Epithelial cell of proximal tubule (primary cell): ENCODE results near the gene DNASE1L2. TPM values are rescaled to one million over a fixed set of nuclear protein-coding genes. Genes with fewer than 3 reads are reported as not detected.

ENCODE experiments used
- DNase-seq: peaks from one replicate; pipeline ENCODE4 v3.0.0-alpha.2; 2011; ENCODE audit warnings: low read depth
- H3K4me3 ChIP-seq: 2 replicates; pipeline ENCODE4 v1.5.1; 2011; ENCODE audit warnings: low read depth, mild to moderate bottlenecking, low read length
- CTCF ChIP-seq: conservative IDR thresholded peaks from 2 replicates; pipeline ENCODE4 v1.5.1; 2012; ENCODE audit warnings: low read depth, mild to moderate bottlenecking, low read length
- total RNA-seq: library from RNA; depleted of rRNA; stranded (reverse); fragments of >200 nt; gene quantifications from 2 replicates; pipeline ENCODE4 v1.2.3, GENCODE V29; 2015

Gene DNASE1L2
- total RNA-seq, 1 donor from 2014 or later = 0.52 TPM

- TF ChIP-seq CTCF = no peak
- no peak overlapping the region for H3K4me3 ChIP-seq
- no peak for DNase-seq
Observed at GRCh38 chr16:2284001-2284770, 47.9 kb downstream of the DNASE1L2 start.

- no peak overlapping the region for H3K4me3 ChIP-seq
- TF ChIP-seq CTCF = no peak
- no peak for DNase-seq
Observed at GRCh38 chr16:2284797-2285576, 48.7 kb downstream of the DNASE1L2 start.

- no peak for DNase-seq
- no peak overlapping the region for H3K4me3 ChIP-seq
- no peak for TF ChIP-seq CTCF
Observed at GRCh38 chr16:2285731-2286191, 49.5 kb downstream of the DNASE1L2 start.

- no peak overlapping the region for H3K4me3 ChIP-seq
- no peak for DNase-seq
- TF ChIP-seq CTCF = no peak
Observed at GRCh38 chr16:2286550-2286949, 50.3 kb downstream of the DNASE1L2 start.

- H3K4me3 ChIP-seq = no peak overlapping the region
- TF ChIP-seq CTCF = no peak
- DNase-seq = no peak
Observed at GRCh38 chr16:2287916-2288547, 51.8 kb downstream of the DNASE1L2 start.

Other genes with a start within 250 kb of the DNASE1L2 start
- 8.5 and 22.0 TPM in 2 replicates for gene SYNGR3, start 246.5 kb upstream of the DNASE1L2 start, total RNA-seq
- 48.8 and 66.9 TPM in 2 replicates for gene ZNF598, start 226.6 kb upstream of the DNASE1L2 start, total RNA-seq
- gene NPW, start 216.7 kb upstream of the DNASE1L2 start, total RNA-seq = 0.46 and 2.4 TPM in 2 replicates
- gene NHERF2, start 209.5 kb upstream of the DNASE1L2 start, total RNA-seq = 29.9 and 42.2 TPM in 2 replicates
- gene NTHL1, start 188.6 kb upstream of the DNASE1L2 start, total RNA-seq = 61.2 and 62.8 TPM in 2 replicates
- 30.7 and 64.1 TPM in 2 replicates for gene TSC2, start 188.5 kb upstream of the DNASE1L2 start, total RNA-seq
- gene PKD1, start 100.5 kb upstream of the DNASE1L2 start, total RNA-seq = 50.6 and 80.2 TPM in 2 replicates
- gene RAB26, start 87.8 kb upstream of the DNASE1L2 start, total RNA-seq = 2.3 and 11.6 TPM in 2 replicates
- 48.6 and 63.9 TPM in 2 replicates for gene TRAF7, start 80.7 kb upstream of the DNASE1L2 start, total RNA-seq
- 0.07 and 0.12 TPM in 2 replicates for gene CASKIN1, start 39.8 kb upstream of the DNASE1L2 start, total RNA-seq
- 98.2 and 134 TPM in 2 replicates for gene MLST8, start 31.0 kb upstream of the DNASE1L2 start, total RNA-seq
- gene BRICD5, start 25.6 kb upstream of the DNASE1L2 start, total RNA-seq = 5.3 and 10.1 TPM in 2 replicates
- gene PGP, start 21.6 kb upstream of the DNASE1L2 start, total RNA-seq = 29.3 and 58.3 TPM in 2 replicates
- gene E4F1, start 12.9 kb upstream of the DNASE1L2 start, total RNA-seq = 33.7 and 36.4 TPM in 2 replicates
- 92.2 and 94.6 TPM in 2 replicates for gene ECI1, start 15.1 kb downstream of the DNASE1L2 start, total RNA-seq
- 231 and 305 TPM in 2 replicates for gene RNPS1, start 31.7 kb downstream of the DNASE1L2 start, total RNA-seq
- 8.4 and 17.1 TPM in 2 replicates for gene ABCA3, start 104.3 kb downstream of the DNASE1L2 start, total RNA-seq
- gene CCNF, start 193.0 kb downstream of the DNASE1L2 start, total RNA-seq = 47.5 and 53.4 TPM in 2 replicates
- gene TEDC2, start 223.7 kb downstream of the DNASE1L2 start, total RNA-seq = 26.0 and 40.4 TPM in 2 replicates
- gene NTN3, start 234.9 kb downstream of the DNASE1L2 start, total RNA-seq = 0.23 TPM in 1 of 2 replicates, not detected in the other
- gene TBC1D24, start 238.7 kb downstream of the DNASE1L2 start, total RNA-seq = 7.8 and 9.1 TPM in 2 replicates